ENCODE data around the gene APOD.
"Not testable (repeated sequence)": the region's sequence is repeated elsewhere in the genome, so short reads cannot be mapped to it uniquely, and the experiment has no call there.

The APOD gene

GRCh38 chr3:195614672-195615504 is 31.1 kb upstream of the APOD start:
- POLR2A ChIA-PET; H3K4me3 ChIP-seq (ENCODE audit: low read depth, low read length); CTCF ChIA-PET: not testable (repeated sequence)

GRCh38 chr3:195613468-195614069 is 29.8 kb upstream of the APOD start:
- Histone ChIP-seq H3K4me1 (ENCODE audit: control insufficient read depth, insufficient read depth, low read length) (no peaks in the 10 kb centered on the region), H3K36me3 (ENCODE audit: control insufficient read depth in 2 of 2, insufficient read depth in 1 of 2, low read length in 2 of 2) (no peaks in the 10 kb centered on the region), H3K9me3 (ENCODE audit: control insufficient read depth, insufficient read depth, low read depth, low read length) (no peaks in the 10 kb centered on the region), H3K4me3 (ENCODE audit: low read depth, low read length) (no peak overlapping the region), H3K27ac (ENCODE audit: extremely low read depth, low read depth, low read length) (no peak overlapping the region)
- ChIA-PET POLR2A (no interaction called here), CTCF (interaction anchor here (0.6 to 0.7 kb wide), 2 partner anchors 215 to 556 kb away, joined by 4 read pairs; no protein-coding TSS in a partner anchor)
- TF ChIP-seq ZNF623 (tag by site-specific recombination; IDR thresholded peaks at IDR 0.05) (no peak), BCL11A (tag by site-specific recombination; IDR thresholded peaks at IDR 0.05; ENCODE audit: low read depth) (no peak), PBX3 (CRISPR knock-in tag; IDR thresholded peaks at IDR 0.05) (no peak), ZNF518A (tag by site-specific recombination; conservative IDR thresholded peaks at IDR 0.05; ENCODE audit: low read depth) (no peak), ZNF148 (tag by site-specific recombination; IDR thresholded peaks at IDR 0.05; ENCODE audit: borderline replicate concordance) (no peak), ZBTB7A (tag by site-specific recombination; IDR thresholded peaks at IDR 0.05; ENCODE audit: low read depth) (no peak), SCRT1 (tag by site-specific recombination; IDR thresholded peaks at IDR 0.05; ENCODE audit: borderline replicate concordance) (no peak)

More at GRCh38 chr3:195614672-195615504, 31.1 kb upstream of the APOD start:
- not testable (repeated sequence) for H3K27ac ChIP-seq (ENCODE audit: extremely low read depth, low read depth, low read length); H3K4me1 ChIP-seq (ENCODE audit: control insufficient read depth, insufficient read depth, low read length); H3K36me3 ChIP-seq (ENCODE audit: control insufficient read depth in 2 of 2, insufficient read depth in 1 of 2, low read length in 2 of 2); H3K9me3 ChIP-seq (ENCODE audit: control insufficient read depth, insufficient read depth, low read depth, low read length)

GRCh38 chr3:195612075-195612800 is 28.5 kb upstream of the APOD start:
- POLR2A ChIA-PET = no interaction called here
- TF ChIP-seq ZBTB17 (tag by site-specific recombination; IDR thresholded peaks at IDR 0.05) (no peak), ZNF24 (tag by site-specific recombination; IDR thresholded peaks at IDR 0.05) (no peak), ZNF324 (tag by site-specific recombination; IDR thresholded peaks at IDR 0.05) (no peak), SCRT1 (tag by site-specific recombination; IDR thresholded peaks at IDR 0.05; ENCODE audit: borderline replicate concordance) (no peak), AEBP2 (tag by site-specific recombination; IDR thresholded peaks at IDR 0.05; ENCODE audit: borderline replicate concordance) (no peak), ZNF529 (tag by site-specific recombination; IDR thresholded peaks at IDR 0.05; ENCODE audit: insufficient replicate concordance) (no peak), OSR2 (tag by site-specific recombination; IDR thresholded peaks at IDR 0.05) (no peak), ZNF341 (tag by site-specific recombination; IDR thresholded peaks at IDR 0.05; ENCODE audit: low read depth) (no peak), ZNF19 (tag by site-specific recombination; IDR thresholded peaks at IDR 0.05; ENCODE audit: low read depth) (no peak), ZNF169 (tag by site-specific recombination; IDR thresholded peaks at IDR 0.05) (no peak)

More at GRCh38 chr3:195612075-195612800, 28.5 kb upstream of the APOD start:
- Histone ChIP-seq H3K4me3 (ENCODE audit: low read depth, low read length) (no peak overlapping the region), H3K36me3 (ENCODE audit: control insufficient read depth in 2 of 2, insufficient read depth in 1 of 2, low read length in 2 of 2) (no peaks in the 10 kb centered on the region), H3K27ac (ENCODE audit: extremely low read depth, low read depth, low read length) (no peak overlapping the region), H3K4me1 (ENCODE audit: control insufficient read depth, insufficient read depth, low read length) (no peaks in the 10 kb centered on the region), H3K9me3 (ENCODE audit: control insufficient read depth, insufficient read depth, low read depth, low read length) (no peaks in the 10 kb centered on the region; the same call in 1 of the 2 replicates)
- CTCF ChIA-PET = interaction anchor here (1.0 to 1.1 kb wide), 2 partner anchors 54 to 90 kb away, joined by 3 read pairs; no protein-coding TSS in a partner anchor

Measured in HEK293 (cell line).